ENCODE measurements around the gene ALDH1A3.
"Not testable (repeated sequence)": the region's sequence is repeated elsewhere in the genome, so short reads cannot be mapped to it uniquely, and the experiment has no call there.

Gene ALDH1A3

GRCh38 chr15:100847194-100847593, 32.4 kb upstream of the ALDH1A3 start:
- no peak for DNase-seq (ENCODE audit: low read depth)
- H3K4me3 ChIP-seq (ENCODE audit: low read depth, low read length) = no peak overlapping the region
- TF ChIP-seq MYC (IDR thresholded peaks at IDR 0.05; ENCODE audit: low read depth, low read length) (no peak), CTCF (IDR thresholded peaks at IDR 0.05; ENCODE audit: low read depth, low read length) (no peak), POLR2A (IDR thresholded peaks at IDR 0.05; ENCODE audit: extremely low read depth, insufficient read length) (no peak), MAX (IDR thresholded peaks at IDR 0.05; ENCODE audit: low read depth, low read length) (no peak)

- TF ChIP-seq MAX (IDR thresholded peaks at IDR 0.05; ENCODE audit: low read depth, low read length) (no peak), MYC (IDR thresholded peaks at IDR 0.05; ENCODE audit: low read depth, low read length) (no peak), POLR2A (IDR thresholded peaks at IDR 0.05; ENCODE audit: extremely low read depth, insufficient read length) (no peak), CTCF (IDR thresholded peaks at IDR 0.05; ENCODE audit: low read depth, low read length) (peak; percentile 43)
- DNase-seq (ENCODE audit: low read depth) = peak; percentile 75
These were observed 30.4 kb upstream of the ALDH1A3 start for GRCh38 chr15:100849021-100849854.

GRCh38 chr15:100849855-100850218, 29.8 kb upstream of the ALDH1A3 start:
- DNase-seq (ENCODE audit: low read depth) = no peak
- TF ChIP-seq CTCF (IDR thresholded peaks at IDR 0.05; ENCODE audit: low read depth, low read length) (no peak), MYC (IDR thresholded peaks at IDR 0.05; ENCODE audit: low read depth, low read length) (no peak), POLR2A (IDR thresholded peaks at IDR 0.05; ENCODE audit: extremely low read depth, insufficient read length) (no peak), MAX (IDR thresholded peaks at IDR 0.05; ENCODE audit: low read depth, low read length) (no peak)
- peak overlapping the region; percentile 57 for H3K4me3 ChIP-seq (ENCODE audit: low read depth, low read length)

More at GRCh38 chr15:100849021-100849854, 30.4 kb upstream of the ALDH1A3 start:
- H3K4me3 ChIP-seq (ENCODE audit: low read depth, low read length) = peak overlapping the region; percentile 57

GRCh38 chr15:100851428-100852015, 28.1 kb upstream of the ALDH1A3 start:
- DNase-seq (ENCODE audit: low read depth); H3K4me3 ChIP-seq (ENCODE audit: low read depth, low read length): not testable (repeated sequence)

GRCh38 chr15:100852630-100853029, 27.0 kb upstream of the ALDH1A3 start:
- DNase-seq (ENCODE audit: low read depth) = no peak
- TF ChIP-seq POLR2A (IDR thresholded peaks at IDR 0.05; ENCODE audit: extremely low read depth, insufficient read length) (no peak), MYC (IDR thresholded peaks at IDR 0.05; ENCODE audit: low read depth, low read length) (no peak), CTCF (IDR thresholded peaks at IDR 0.05; ENCODE audit: low read depth, low read length) (no peak), MAX (IDR thresholded peaks at IDR 0.05; ENCODE audit: low read depth, low read length) (no peak)

GRCh38 chr15:100853676-100854440, 25.8 kb upstream of the ALDH1A3 start:
- TF ChIP-seq POLR2A (IDR thresholded peaks at IDR 0.05; ENCODE audit: extremely low read depth, insufficient read length) (no peak), CTCF (IDR thresholded peaks at IDR 0.05; ENCODE audit: low read depth, low read length) (no peak), MAX (IDR thresholded peaks at IDR 0.05; ENCODE audit: low read depth, low read length) (no peak), MYC (IDR thresholded peaks at IDR 0.05; ENCODE audit: low read depth, low read length) (no peak)
- no peak overlapping the region for H3K4me3 ChIP-seq (ENCODE audit: low read depth, low read length)
- no peak for DNase-seq (ENCODE audit: low read depth)

More at GRCh38 chr15:100852630-100853029, 27.0 kb upstream of the ALDH1A3 start:
- H3K4me3 ChIP-seq (ENCODE audit: low read depth, low read length) = no peak overlapping the region
